ENCODE data around the gene FEN1.

Gene FEN1

DNA sequence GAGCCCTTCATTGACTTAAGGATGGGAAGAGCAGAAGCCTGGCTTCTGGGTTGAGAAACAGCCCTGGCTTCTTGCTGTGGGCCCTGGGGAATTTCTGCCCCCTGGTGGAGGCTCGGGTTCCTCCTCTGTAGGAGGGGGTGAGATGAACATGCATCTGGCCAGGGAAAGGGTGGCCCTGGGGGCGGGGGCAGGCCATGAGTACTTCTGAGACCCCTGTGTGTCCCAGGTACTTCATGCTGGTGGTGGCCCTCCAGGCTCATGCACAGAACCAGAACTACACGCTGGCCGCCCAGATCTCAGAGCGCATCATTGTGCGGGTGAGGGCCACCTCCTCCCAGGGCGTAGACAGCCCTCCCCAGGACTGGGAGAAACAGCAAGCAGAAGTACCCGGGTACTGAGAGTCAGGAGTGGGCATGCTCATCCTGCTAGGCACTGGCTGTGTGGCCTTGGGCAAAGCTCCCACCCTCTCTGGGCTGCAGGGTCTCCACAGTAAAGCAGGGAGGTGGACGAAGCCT lies 16.1 kb upstream of the FEN1 start:
- peak; percentile 32 for DNase-seq

DNA sequence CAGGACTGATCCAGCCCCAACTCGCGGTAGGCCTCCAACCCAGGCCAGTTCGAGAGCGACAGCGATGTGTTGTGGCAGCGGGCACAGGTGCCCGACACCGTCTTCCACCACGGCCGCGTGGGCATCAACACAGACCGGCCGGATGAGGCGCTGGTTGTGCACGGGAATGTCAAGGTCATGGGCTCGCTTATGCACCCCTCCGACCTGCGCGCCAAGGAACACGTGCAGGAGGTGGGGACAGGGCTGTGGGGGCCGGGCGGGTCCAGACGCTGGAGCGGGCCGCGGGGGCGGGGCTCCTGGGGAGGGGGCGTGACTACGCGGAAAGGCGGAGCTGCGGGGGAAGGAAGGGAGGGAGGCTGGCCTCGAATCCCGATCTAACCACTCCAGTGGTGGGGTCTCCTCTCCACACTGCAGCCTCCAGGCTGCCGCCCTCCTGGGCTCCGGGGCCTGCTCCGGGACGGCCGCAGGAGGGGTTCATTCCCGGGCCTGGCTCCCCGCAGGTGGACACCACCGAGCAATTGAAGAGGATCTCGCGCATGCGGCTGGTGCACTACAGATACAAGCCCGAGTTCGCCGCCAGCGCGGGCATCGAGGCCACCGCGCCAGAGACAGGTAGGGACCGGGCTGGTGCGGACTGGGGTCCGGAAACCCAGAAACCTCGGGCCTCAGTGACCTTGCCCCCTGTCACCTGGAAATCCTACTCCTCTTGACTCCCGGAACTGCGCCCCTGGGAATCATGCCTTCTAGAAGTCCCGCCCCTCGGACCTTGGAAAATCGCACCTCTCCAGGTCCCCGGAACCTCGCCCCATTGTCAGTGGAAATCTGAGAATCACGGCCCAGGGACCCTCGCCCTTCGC lies 15.2 kb upstream of the FEN1 start:
- DNase-seq = no peak

DNA sequence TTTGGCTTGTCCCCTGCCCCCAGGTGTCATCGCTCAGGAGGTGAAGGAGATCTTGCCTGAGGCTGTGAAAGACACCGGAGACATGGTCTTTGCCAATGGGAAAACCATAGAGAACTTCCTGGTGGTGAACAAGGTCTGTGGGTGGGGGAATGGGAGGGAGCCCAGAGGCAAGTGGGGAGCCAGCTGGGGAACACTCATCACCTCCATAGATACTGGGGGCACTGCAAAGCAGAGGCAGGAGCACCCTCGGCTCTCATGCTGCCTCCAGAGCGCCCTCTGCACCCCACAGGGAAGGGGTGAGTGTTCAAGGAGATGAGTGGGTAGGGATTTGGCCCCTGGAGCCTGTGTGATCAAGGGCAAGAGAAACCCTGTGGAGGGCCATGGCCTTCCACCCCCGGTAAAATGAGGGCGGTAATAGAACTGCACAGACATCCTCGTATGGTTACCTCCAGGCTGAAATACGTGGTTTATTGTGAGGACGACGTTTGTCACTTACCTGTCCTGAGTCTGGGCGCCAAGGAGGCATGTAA lies 14.3 kb upstream of the FEN1 start:
- DNase-seq = no peak

DNA sequence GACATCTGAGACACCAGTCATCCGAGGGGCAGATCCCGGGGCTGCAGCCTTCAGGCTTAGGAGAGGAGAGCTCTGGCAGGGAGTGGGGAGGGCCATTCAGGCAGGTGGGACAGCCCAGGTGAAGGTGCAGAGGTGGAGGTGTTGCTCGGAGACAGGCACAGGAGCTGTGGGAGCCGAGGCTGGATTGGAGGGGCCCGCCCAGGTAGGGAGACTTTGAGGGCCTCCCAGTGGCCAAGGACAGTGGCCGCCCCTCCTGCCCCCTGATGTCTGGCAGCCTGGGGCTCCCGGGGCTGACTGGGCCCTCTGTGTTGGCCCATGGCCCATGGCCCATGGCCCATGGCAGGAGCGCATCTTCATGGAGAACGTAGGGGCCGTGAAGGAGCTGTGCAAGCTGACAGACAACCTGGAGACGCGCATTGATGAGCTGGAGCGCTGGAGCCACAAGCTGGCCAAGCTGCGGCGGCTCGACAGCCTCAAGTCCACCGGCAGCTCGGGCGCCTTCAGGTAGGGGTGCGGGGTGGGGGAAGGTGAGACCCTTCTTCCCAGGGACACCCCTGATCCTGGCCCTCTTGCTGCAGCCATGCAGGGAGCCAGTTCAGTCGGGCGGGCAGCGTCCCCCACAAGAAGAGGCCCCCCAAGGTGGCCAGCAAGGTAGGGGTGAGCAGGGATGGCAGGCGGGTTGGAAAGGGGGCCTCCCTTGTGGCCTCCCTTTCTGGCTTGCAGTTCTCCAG lies 13.6 kb upstream of the FEN1 start:
- no peak for DNase-seq

DNA sequence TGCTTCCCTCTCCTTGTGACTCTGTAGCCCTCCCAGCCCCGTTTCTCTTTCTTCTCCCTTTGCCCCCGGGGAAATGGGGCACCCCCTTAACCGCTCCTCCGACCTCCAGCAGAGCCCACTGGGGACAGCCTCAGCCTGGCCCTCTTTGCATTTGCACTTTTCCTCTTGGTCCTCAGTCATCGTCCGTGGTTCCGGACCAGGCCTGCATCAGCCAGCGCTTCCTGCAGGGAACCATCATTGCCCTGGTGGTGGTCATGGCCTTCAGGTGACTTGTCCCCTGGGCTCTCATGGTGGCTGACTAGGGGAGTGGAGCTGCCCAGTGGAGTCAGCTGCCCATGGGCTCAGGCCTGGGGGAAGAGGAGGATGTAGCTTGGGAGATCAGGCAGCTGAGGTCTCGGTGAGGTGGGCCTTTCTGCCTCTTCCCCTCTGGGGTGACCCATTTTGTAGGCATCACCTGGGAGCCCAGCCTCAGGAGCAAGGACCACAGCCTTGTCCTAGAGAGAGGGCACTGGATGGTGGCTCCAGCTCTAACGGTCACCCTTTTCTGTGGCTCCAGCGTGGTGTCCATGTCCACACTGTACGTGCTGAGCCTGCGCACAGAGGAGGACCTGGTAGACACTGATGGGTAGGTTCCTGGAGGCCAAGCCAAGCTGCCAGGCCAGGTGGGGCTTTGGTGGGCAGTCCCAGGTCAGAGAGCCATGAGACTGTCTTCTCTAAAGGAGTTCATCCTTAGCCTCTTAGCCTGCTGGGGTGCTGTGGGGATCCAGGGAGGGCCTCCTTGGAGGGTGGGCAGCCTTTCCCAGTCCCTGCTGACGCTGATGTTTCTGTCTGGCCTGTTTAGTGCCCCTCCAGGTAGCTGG lies 12.8 kb upstream of the FEN1 start:
- no peak for DNase-seq

DNA sequence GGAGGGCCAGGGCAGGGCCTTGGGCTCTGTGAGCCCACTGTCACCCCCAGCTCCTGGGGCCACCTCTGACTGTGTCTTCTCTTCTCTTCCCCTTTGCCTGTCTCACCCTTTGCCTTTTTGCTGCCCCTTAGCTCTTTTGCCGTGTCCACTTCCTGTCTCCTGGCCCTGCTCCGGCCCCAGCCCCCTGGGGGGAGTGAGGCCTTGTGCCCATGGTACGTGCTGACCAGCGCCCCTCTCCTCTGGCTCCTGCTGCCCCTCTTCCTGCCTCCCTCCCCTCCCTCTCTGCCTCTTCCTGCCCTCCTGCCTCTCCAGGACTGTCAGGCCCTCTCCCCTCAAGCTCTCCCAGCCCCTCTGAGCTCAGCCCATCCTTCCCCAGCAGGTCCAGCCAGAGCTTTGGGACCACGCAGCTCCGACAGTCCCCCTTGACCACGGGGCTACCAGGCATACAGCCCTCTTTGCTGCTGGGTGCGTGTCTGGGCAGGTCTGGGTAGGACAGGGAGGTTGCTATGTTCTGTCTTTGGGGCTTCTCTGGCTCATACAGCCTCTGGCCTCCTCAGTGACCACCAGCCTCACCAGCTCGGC lies 12.0 kb upstream of the FEN1 start:
- no peak for DNase-seq

DNA sequence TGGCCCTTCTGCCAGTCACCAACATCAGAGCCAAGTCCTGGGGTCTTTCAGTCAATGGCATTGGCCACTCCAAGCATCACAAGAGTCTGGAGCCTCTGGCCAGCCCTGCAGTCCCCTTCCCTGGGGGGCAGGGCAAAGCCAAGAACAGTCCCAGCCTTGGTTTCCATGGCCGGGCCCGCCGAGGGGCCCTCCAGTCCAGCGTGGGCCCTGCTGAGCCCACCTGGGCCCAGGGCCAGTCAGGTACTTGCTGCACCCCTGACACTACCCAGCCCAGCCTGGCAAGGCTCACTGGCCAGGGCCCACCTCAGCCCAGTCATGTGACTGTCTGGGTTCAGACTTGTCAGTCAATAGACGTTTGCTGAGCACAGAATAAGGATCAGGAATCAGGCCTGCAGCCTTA lies 11.1 kb upstream of the FEN1 start:
- no peak for DNase-seq

DNA sequence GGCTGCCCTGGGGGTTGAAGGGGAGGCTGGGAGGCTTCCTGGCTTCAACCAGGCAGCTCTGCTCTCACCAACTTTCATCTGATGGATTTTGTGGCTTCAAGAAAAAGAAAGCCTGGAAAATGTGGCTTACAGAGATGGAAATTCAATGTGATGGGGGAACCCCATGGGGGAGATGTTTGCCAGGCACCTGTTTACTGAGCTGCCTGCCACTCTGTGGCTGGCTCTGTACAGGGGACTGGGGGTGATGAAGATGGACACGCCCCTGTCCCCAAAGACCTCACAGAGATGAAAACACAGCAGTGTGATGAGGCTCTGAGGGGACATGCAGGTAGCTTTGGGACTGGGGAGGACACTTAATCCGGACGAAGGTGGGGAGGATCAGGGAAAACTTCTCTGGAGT lies 10.4 kb upstream of the FEN1 start:
- no peak for DNase-seq

DNA sequence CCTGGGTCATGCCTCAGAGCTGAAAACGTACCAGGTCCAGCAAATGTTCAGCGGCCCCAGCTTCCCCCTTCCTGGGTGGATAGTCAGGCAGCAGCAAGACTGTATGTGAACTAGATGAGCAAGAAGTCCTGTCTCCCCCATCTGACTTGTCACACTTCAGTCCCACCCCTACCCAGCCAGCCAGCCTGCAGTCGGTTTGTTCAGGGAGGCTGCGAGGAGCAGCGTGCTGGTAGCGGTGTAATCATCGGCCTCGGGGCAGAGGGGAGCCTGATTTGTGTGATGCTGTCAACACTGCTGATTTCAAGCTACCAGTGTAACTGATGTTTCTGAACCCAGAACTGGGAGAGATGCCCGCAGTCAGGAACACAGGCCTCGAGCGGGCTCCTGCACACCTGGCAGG lies 9.9 kb upstream of the FEN1 start:
- DNase-seq = no peak

DNA sequence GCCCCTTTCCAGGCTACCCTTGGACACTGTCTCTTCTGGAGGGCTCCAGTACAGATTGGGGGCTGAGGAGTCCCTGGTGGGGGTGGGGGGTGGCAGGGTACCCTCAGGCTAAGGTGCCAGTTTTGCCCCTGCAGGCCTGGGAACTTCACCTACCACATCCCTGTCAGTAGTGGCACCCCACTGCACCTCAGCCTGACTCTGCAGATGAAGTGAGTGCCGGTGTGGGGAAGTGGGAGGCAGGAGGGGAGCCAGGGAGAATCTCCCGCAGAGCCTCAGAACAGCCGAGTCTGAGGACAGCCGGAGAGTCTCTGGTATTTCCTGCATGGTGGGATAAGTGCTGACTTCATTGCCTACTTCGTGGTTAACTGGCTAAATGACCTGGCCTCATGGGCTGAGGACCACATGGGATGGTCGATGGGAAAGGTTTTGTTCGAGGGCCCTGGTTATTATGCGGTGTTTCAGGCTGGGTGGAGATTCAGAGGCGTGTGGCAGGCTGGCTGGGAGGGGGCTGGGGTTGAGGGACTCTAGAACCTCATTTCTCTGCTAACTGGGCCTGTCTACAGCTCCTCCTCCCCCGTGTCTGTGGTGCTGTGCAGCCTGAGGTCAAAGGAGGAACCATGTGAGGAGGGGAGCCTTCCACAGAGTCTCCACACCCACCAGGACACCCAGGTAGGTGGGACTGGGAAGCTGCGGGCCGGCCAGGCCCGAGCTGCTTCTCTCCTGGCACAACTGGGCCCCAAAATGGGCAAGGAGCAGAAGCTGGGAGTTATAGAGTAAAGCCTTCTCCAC lies 8.8 kb upstream of the FEN1 start:
- no peak for DNase-seq

DNA sequence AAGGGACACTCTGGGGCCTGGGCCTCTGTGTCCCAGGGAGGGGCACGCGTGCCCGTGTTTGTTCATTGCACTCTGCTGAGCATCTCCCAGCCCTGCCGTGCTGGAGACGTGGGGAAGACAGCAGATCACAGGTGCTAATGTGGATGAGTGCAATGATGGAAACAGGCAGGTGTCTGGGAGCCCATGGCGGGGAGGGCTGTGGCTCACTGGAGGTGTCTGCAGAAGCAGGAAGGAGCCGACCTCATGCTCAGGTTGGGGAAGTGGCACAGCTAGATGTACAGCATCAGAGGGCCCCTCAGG lies 8.3 kb upstream of the FEN1 start:
- no peak for DNase-seq

DNA sequence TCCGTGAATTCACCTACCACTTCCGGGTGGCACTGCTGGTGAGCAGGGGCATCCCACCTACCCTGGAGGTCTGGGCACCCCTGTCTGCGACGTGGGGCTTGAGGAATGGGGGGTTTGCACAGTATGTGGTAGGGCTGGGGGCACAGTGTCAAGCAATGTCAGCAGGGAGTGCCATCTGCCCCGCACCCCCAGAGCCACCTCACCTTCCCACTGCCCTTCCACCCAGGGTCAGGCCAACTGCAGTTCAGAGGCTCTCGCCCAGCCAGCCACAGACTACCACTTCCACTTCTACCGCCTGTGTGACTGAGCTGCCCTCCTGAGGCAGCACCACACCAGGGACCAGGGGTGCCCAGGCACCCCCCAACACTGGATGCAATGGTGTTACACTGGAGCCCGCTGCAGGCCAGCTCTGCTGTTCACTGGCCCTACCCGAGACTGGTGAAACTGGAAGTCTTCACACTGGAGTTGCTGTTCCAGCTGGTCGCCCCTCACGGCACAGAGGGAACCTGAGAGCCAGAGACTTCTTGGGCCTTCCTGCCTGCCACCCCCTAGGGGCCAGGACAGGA lies 6.8 kb upstream of the FEN1 start:
- DNase-seq = no peak

DNA sequence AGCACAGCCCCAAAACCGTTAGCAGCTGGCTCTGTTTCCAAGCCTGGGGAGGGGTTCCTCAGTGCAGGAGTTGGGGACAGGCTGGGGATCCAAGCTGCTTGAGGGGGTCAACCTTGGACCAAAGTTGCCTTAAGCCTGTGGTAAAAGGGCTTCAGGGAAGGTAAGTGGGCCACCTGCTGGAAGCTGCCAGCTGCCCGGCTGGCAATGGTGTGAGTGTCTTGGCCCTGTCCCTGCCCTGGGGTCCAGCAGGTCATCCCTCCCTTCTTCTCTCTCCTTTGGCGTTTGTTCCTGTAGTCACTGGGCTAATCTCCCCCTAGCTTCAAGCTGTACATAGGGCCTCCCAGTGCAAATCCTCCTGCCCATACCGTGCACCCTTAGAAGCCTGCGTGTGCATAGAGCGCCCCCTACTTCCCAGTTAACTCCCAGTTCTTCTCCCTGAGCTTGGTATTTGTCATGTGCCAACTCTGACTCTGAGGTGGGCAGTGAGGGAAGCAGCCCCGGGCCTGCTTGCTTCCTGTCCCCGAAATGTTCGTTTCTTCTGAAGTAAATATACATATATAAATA lies 4.7 kb upstream of the FEN1 start:
- DNase-seq = no peak

DNA sequence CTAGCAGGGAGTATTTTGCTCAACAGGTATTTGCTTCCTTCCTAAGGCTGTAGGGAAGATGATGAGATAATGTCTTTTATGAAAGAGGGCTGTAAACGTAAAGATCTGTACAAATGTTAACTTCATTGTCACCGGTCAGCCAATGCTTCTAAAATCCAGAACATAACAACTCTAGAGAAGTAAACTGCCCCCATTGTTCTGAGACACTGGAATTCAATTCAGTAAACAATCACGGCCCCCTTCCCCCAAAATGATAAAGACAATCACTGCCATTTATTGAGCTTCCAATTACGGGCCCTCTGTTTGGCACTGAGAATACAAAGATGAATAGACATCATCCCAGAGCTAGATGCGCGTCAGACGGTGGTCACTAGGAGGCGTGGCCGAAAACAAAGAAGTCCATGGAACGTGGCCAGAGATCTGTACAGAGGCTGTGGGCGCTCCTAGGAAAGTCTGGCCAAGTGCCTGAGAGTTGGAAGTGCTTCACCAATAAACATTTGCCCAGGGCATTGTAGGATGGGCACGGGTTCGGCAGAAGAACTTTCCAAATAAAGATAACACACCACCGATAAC lies 888 bp upstream of the FEN1 start:
- no peak for DNase-seq

DNA sequence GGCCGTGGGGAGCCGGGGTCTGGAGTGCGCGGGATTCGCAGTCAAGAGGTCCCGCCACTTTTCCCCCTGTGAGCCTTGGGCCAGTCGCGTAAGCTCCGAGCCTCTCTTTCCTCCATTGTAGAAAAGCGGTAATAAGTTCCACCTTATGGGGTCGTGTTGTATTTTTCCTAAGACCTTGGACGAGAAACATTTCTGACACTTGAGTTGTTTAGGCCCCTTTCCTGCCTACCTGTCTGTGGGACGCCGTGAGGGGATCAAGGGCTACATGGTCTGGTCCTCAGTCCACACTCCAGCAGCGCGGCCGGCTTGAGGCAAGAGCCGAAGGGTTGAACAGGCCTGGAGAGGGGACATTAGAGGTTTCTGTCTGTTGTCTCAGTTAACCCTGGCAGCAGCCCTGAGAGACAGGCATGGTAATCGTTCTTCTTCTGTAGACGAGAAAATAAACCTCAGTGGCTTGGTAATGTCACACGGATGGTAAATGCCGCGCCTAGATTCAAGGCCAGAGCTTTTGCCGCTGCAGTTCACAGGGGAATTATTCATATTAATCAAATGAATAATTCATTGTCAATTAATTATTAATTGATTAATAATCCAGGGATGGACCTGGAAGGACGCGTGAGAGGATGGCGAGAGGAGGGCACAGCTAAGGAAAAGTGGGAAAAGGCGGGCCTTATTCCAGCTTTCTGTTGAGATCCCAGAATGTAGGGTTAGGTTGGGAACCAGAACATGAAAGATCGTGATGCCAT lies 545 bp downstream of the FEN1 start:
- no peak for DNase-seq

DNA sequence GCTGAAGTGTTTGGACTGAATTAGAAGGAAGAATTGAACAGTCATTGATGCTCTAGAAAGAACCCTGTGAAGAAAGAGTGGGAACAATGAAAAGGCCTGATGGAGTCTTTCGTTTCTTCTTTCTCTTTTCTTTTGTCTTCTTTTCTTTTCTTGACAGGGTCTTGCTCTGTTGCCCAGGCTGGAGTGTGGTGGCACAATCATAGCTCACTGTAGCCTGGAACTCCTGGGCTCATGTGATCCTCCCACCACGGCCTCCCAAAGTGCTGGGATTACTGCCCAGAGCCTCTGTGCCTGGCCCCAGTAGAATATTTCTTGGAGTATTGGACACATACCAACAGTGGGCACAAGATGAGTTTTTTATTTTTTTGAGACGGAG lies 1.1 kb downstream of the FEN1 start:
- DNase-seq = no peak

DNA sequence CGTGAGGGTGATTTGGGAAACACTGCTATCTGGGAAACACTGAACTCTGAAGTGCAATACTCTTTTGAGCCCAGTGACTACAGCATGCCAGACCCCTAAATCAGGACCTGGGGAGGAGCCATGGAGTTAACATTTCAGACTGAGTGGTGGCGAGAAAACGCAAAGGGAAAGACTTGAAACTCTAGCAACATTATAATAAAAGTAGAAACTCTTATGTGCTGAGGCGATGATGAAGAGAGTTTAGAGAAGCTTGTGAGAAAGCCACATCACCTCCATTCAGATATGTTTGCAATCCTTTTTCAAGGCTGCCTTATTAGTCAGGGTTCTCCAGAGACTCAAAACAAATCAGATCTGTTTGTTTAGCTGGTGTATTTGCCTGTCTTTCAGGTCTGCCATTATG lies 1.9 kb downstream of the FEN1 start:
- DNase-seq = no peak

DNA sequence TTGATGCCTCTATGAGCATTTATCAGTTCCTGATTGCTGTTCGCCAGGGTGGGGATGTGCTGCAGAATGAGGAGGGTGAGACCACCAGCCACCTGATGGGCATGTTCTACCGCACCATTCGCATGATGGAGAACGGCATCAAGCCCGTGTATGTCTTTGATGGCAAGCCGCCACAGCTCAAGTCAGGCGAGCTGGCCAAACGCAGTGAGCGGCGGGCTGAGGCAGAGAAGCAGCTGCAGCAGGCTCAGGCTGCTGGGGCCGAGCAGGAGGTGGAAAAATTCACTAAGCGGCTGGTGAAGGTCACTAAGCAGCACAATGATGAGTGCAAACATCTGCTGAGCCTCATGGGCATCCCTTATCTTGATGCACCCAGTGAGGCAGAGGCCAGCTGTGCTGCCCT lies 2.7 kb downstream of the FEN1 start:
- no peak for DNase-seq

DNA sequence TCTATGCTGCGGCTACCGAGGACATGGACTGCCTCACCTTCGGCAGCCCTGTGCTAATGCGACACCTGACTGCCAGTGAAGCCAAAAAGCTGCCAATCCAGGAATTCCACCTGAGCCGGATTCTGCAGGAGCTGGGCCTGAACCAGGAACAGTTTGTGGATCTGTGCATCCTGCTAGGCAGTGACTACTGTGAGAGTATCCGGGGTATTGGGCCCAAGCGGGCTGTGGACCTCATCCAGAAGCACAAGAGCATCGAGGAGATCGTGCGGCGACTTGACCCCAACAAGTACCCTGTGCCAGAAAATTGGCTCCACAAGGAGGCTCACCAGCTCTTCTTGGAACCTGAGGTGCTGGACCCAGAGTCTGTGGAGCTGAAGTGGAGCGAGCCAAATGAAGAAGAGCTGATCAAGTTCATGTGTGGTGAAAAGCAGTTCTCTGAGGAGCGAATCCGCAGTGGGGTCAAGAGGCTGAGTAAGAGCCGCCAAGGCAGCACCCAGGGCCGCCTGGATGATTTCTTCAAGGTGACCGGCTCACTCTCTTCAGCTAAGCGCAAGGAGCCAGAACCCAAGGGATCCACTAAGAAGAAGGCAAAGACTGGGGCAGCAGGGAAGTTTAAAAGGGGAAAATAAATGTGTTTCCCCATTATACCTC lies 3.3 kb downstream of the FEN1 start:
- DNase-seq = no peak
